DOHH2 (cell line): ENCODE measurements around the gene ROR2.

Experiments used
- H3F3A ChIP-seq: fragments of 200-600 bp; sonication (generic), shearing (Covaris generic); 2 replicates; pipeline ENCODE4 v1.6.0; 2016; ENCODE audit warnings: antibody characterized with exemption, mild to moderate bottlenecking; ENCODE audit not compliant: control insufficient read depth, insufficient read depth
- H3K27ac ChIP-seq: fragments of 200-600 bp; sonication (generic); 2 replicates; pipeline ENCODE4 v1.5.1; 2014; ENCODE audit warnings: low read depth, mild to moderate bottlenecking, low read length, moderate library complexity
- H3K27me3 ChIP-seq: fragments of 200-600 bp; sonication (generic); 2 replicates; pipeline ENCODE4 v1.6.1; 2014; ENCODE audit warnings: mild to moderate bottlenecking, low read length, mixed read lengths; ENCODE audit not compliant: control insufficient read depth
- H3K36me3 ChIP-seq: fragments of 200-600 bp; sonication (generic); 2 replicates; pipeline ENCODE4 v1.6.1; 2014; ENCODE audit warnings: mild to moderate bottlenecking, low read length, moderate library complexity, mixed read lengths; ENCODE audit not compliant: control insufficient read depth
- H3K4me1 ChIP-seq: fragments of 200-600 bp; sonication (generic); 2 replicates; pipeline ENCODE4 v1.6.1; 2014; ENCODE audit warnings: mild to moderate bottlenecking, low read length, mixed read lengths; ENCODE audit not compliant: control insufficient read depth
- H3K4me2 ChIP-seq: fragments of 200-600 bp; sonication (generic); 2 replicates; pipeline ENCODE4 v1.6.0; 2014; ENCODE audit warnings: mild to moderate bottlenecking, low read length, moderate library complexity
- H3K4me3 ChIP-seq: fragments of 200-600 bp; sonication (generic); 2 replicates; pipeline ENCODE4 v1.5.1; 2014; ENCODE audit warnings: mild to moderate bottlenecking, low read length, mixed read lengths
- H3K79me2 ChIP-seq: fragments of 200-600 bp; sonication (generic); 2 replicates; pipeline ENCODE4 v1.6.1; 2014; ENCODE audit warnings: mild to moderate bottlenecking, low read length, mixed read lengths; ENCODE audit not compliant: control insufficient read depth
- H3K9me2 ChIP-seq: fragments of 200-600 bp; sonication (generic); replicated peaks from 2 replicates; pipeline ENCODE4 v1.6.1; 2014; ENCODE audit warnings: mild to moderate bottlenecking, low read length, mixed read lengths; ENCODE audit not compliant: control insufficient read depth
- H3K9me3 ChIP-seq: fragments of 200-600 bp; sonication (generic); 2 replicates; pipeline ENCODE4 v1.6.1; 2014; ENCODE audit warnings: antibody characterized with exemption, low read length, mixed read lengths; ENCODE audit not compliant: control insufficient read depth, insufficient read depth
- H4K20me1 ChIP-seq: fragments of 200-600 bp; sonication (generic); 2 replicates; pipeline ENCODE4 v1.6.0; 2014; ENCODE audit warnings: low read depth, mild to moderate bottlenecking, antibody characterized with exemption, low read length, moderate library complexity; ENCODE audit not compliant: control insufficient read depth, insufficient read depth
- CTCF ChIP-seq: fragments of 200-600 bp; sonication (generic); IDR thresholded peaks from one replicate; pipeline ENCODE4 v1.5.1; 2014; ENCODE audit warnings: antibody characterized with exemption, mild to moderate bottlenecking, low read depth, low read length; ENCODE audit not compliant: poor library complexity, severe bottlenecking
- EZH2phosphoT487 ChIP-seq: fragments of 200-600 bp; sonication (generic); IDR thresholded peaks from 2 replicates; pipeline ENCODE4 v1.6.1; 2017; ENCODE audit warnings: borderline replicate concordance, mild to moderate bottlenecking, antibody characterized with exemption, low read length, moderate library complexity, mixed read lengths

ROR2 gene

GRCh38 chr9:91903126-91903911 lies 46.7 kb downstream of the ROR2 start:
- no peak overlapping the region for H3K4me3 ChIP-seq
- H3F3A ChIP-seq = no peaks in the 10 kb centered on the region
- no peaks in the 10 kb centered on the region for H3K4me1 ChIP-seq
- H3K9me3 ChIP-seq = no peaks in the 10 kb centered on the region
- no peaks in the 10 kb centered on the region for H3K79me2 ChIP-seq
- H3K4me2 ChIP-seq = no peak overlapping the region
- no peaks in the 10 kb centered on the region for H4K20me1 ChIP-seq
- no peaks in the 10 kb centered on the region for H3K9me2 ChIP-seq
- no peak overlapping the region for H3K27ac ChIP-seq
- peaks cover 3% of the 10 kb centered on the region; the same call in 1 of the 2 replicates for H3K27me3 ChIP-seq
- no peaks in the 10 kb centered on the region for H3K36me3 ChIP-seq
- TF ChIP-seq CTCF (no peak), EZH2phosphoT487 (no peak)

- Histone ChIP-seq H3K9me3 (no peaks in the 10 kb centered on the region), H3K36me3 (no peaks in the 10 kb centered on the region), H3K27ac (no peak overlapping the region), H3K4me1 (no peaks in the 10 kb centered on the region), H4K20me1 (no peaks in the 10 kb centered on the region), H3K79me2 (no peaks in the 10 kb centered on the region), H3K9me2 (no peaks in the 10 kb centered on the region), H3K4me2 (no peak overlapping the region), H3F3A (no peaks in the 10 kb centered on the region), H3K27me3 (peaks cover 3% of the 10 kb centered on the region; the same call in 1 of the 2 replicates), H3K4me3 (no peak overlapping the region)
- TF ChIP-seq EZH2phosphoT487 (no peak), CTCF (no peak)
These were observed 47.4 kb downstream of the ROR2 start for GRCh38 chr9:91902475-91903125.

- Histone ChIP-seq H3K9me3 (no peaks in the 10 kb centered on the region), H3K79me2 (no peaks in the 10 kb centered on the region), H3K4me2 (no peak overlapping the region), H3K36me3 (no peaks in the 10 kb centered on the region), H3F3A (no peaks in the 10 kb centered on the region), H3K9me2 (no peaks in the 10 kb centered on the region), H3K27me3 (peaks cover 3% of the 10 kb centered on the region; the same call in 1 of the 2 replicates), H3K27ac (no peak overlapping the region), H4K20me1 (no peaks in the 10 kb centered on the region), H3K4me1 (no peaks in the 10 kb centered on the region), H3K4me3 (no peak overlapping the region)
- TF ChIP-seq EZH2phosphoT487 (no peak), CTCF (no peak)
These were observed 49.2 kb downstream of the ROR2 start for GRCh38 chr9:91900797-91901177.
